NCI-H187 (cell line): ENCODE results near the gene FMN1.

Experiments used
- DNase-seq, 2 experiments: peaks; one replicate each; lab custom pipeline; 2025; lab: John Stamatoyannopoulos, UW

The FMN1 gene

GRCh38 chr15:32923176-32923575 is 271.3 kb downstream of the FMN1 start:
- DNase-seq = no peak

GRCh38 chr15:32922541-32922940 is 272.0 kb downstream of the FMN1 start:
- no peak for DNase-seq

- DNase-seq = peak; percentile 32 to 65
These were observed 274.6 kb downstream of the FMN1 start for GRCh38 chr15:32919749-32920414.

- no peak for DNase-seq
These were observed 276.0 kb downstream of the FMN1 start for GRCh38 chr15:32918547-32918946.

- DNase-seq = no peak
These were observed 283.7 kb downstream of the FMN1 start for GRCh38 chr15:32910839-32911238.

GRCh38 chr15:32909431-32909830 is 285.1 kb downstream of the FMN1 start:
- no peak for DNase-seq

- DNase-seq = no peak
These were observed 285.6 kb downstream of the FMN1 start for GRCh38 chr15:32908872-32909271.

- DNase-seq = no peak
These were observed 286.2 kb downstream of the FMN1 start for GRCh38 chr15:32908135-32908801.

GRCh38 chr15:32905481-32905880 is 289.0 kb downstream of the FMN1 start:
- no peak for DNase-seq

GRCh38 chr15:32904448-32904847 is 290.1 kb downstream of the FMN1 start:
- DNase-seq = no peak

GRCh38 chr15:32903591-32904290 is 290.8 kb downstream of the FMN1 start:
- no peak for DNase-seq

GRCh38 chr15:32901995-32902394 is 292.5 kb downstream of the FMN1 start:
- no peak for DNase-seq

- no peak for DNase-seq
These were observed 293.3 kb downstream of the FMN1 start for GRCh38 chr15:32901192-32901591.

- no peak for DNase-seq
These were observed 295.4 kb downstream of the FMN1 start for GRCh38 chr15:32899126-32899596.

- DNase-seq = no peak
These were observed 296.1 kb downstream of the FMN1 start for GRCh38 chr15:32898414-32898813.

- DNase-seq = no peak
These were observed 301.1 kb downstream of the FMN1 start for GRCh38 chr15:32893421-32893820.

GRCh38 chr15:32889214-32889613 is 305.3 kb downstream of the FMN1 start:
- no peak for DNase-seq

- DNase-seq = no peak
These were observed 306.2 kb downstream of the FMN1 start for GRCh38 chr15:32888221-32888761.

GRCh38 chr15:32887090-32887489 is 307.4 kb downstream of the FMN1 start:
- no peak for DNase-seq

- DNase-seq = no peak
These were observed 308.1 kb downstream of the FMN1 start for GRCh38 chr15:32886459-32886858.

GRCh38 chr15:32885713-32886112 is 308.8 kb downstream of the FMN1 start:
- DNase-seq = no peak

GRCh38 chr15:32884146-32884545 is 310.4 kb downstream of the FMN1 start:
- no peak for DNase-seq

GRCh38 chr15:32882955-32883354 is 311.6 kb downstream of the FMN1 start:
- DNase-seq = no peak
